ENCODE data around the gene PANK4.
A peak's percentile ranks its signal among the peaks of the same experiment; 100 is the strongest.
"Not testable (repeated sequence)": the region's sequence is repeated elsewhere in the genome, so short reads cannot be mapped to it uniquely, and the experiment has no call there.

Gene PANK4

GRCh38 chr1:2525920-2526823 is at the start of gene PANK4:
Gene PANK4, minus strand, starts transcription at chr1:2526596. Its CDS starts 9 bp downstream, at chr1:2526587.
- peak; percentile 93 for DNase-seq (ENCODE audit: low spot score)

- DNase-seq (ENCODE audit: low spot score), result no peak
Observed at GRCh38 chr1:2574350-2574749, 48.0 kb upstream of the PANK4 start.

- no peak for DNase-seq (ENCODE audit: low spot score)
Observed at GRCh38 chr1:2573250-2573920, 47.0 kb upstream of the PANK4 start.

- DNase-seq (ENCODE audit: low spot score), result no peak
Observed at GRCh38 chr1:2571348-2571747, 45.0 kb upstream of the PANK4 start.

DNA sequence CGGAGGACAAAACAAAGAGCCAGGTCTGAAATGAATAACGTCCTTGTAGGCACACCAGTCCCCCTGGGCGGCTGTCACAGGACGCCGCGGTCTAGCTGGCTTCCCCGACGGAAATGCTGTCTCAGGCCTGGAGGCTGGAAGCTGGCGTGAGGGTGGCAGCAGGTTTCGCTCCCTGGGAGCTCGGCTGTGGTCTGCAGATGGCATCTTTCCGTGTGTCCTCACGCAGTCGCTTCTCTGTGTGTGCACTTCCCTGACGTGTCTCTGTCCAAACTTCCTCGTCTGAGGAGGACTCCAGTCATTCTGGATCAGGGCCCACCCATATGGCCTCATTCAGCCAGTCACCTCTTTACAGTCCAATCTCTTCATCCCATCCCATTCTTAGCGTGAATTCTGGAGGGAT is 43.9 kb upstream of the PANK4 start:
- peak; percentile 22 for DNase-seq (ENCODE audit: low spot score)

DNA sequence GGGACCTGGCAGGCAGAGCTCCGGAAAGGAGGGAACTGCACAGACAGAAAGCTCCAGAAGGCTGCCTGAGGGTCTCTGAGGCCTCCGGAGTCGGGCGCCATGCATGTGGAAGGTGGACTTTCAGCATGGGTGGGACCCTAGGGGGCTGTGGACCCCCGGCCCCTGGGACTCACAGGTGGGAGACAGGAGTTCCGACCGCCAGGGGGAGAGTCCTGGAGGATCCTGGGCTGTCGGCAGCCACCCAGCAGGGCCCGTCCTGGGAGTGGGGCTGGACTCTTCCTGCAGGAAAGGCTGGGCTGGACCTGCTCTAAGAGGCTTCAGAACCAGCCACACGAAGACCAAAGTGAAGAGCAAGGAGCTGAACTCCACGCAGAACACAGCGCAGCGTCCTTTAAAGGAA is 43.3 kb upstream of the PANK4 start:
- DNase-seq (ENCODE audit: low spot score), result not testable (repeated sequence)

- DNase-seq (ENCODE audit: low spot score), result no peak
Observed at GRCh38 chr1:2569060-2569459, 42.7 kb upstream of the PANK4 start.

DNA sequence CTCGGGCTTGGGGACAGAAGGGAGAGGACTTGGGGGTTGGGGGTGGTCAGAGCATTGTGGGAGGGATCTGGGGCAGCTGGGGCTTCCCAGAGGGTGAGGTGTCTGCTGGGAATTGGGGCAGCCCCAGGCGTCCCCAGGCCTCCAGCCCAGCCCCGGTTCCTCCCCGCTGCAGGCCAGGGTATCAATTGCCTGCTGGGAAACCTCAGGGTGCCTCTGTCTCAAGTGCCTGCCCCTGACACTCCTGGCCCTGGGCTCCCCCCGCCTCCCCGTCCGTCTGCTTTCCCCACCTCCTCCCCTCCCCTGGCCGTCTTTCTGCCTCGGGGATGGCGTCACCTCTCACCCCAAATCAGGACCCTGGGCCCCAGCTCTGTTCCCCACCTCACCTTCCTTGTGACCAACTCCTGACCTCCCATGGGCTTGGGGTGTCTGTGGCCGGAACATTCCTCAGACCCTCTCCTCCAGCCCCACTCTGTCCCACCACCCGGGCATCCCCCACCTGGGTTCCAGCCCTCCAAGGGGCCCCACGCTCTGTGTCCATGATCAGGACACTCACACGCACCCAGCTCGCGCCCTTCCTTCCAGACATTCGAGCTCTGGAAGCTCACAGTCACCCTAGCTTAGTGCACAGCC is 41.9 kb upstream of the PANK4 start:
- DNase-seq (ENCODE audit: low spot score), result not testable (repeated sequence)

DNA sequence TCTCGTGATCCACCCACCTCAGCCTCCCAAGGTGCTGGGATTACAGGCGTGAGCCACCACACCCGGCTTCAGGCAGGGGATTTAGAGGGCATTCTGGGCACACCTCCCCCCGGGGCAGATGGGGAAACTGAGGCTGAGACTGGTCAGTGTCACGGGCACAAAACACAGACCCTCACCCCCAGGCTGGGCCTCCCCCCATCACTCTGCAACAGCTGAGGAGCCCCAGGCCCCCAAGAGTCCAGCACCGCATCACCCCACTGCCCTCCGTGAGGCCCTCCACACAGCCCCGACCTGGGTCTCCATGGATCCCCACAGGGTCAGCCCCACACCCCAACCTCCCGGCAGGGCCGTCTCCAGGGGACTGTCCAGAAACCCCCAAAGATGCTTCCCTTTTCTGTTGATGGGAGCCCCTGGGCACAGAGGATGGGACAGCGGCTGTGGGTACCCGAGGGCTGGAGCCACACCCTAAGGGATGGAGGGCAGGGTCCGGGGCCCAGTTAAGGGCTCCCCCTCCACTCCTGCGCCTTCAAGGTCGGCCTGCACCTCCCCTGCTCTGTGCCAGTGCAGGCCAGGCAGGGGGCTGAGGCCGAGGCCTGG is 40.8 kb upstream of the PANK4 start:
- DNase-seq (ENCODE audit: low spot score), result no peak

DNA sequence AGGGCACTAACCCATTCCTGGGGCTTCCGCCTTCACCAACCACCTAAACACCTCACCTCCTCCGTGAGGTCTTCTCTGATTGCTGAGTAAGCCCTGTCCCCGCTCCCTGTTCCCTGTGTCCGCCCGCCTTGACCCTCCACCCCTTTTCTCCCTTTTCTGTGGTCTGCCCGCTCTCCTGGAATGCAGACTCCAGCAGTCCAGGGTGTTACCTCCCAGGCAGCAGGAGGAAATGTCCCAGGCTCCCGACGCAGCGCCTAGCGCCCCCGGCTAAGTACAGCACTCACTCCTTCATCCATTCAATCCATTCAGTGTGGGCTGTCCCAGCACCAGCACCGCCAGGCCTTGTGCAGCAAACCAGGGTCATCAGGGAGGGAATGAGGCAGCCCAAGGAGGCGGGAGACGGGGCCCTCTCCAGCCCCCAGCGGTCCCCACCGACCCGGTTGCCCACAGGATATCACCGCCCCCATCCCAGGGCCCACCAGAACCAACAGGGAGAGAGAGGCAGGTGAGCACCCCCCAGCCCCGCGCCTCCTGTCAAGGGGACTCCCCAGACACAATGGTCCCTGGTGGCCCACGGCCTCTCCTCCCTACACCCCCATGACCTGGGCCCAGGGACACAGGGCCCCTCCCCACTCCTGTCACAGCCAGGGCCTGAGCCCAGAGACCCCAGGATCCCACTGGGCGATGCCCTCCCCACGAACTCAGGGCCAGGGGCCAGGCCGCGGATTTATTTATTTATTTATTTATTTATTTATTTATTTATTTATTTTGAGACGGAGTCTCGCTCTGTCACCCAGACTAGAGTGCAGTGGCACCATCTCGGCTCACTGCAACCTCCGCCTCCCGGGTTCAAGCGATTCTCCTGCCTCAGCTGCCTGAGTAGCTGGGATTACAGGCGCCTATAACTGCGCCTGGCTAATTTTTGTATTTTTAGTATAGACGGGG is 40.0 kb upstream of the PANK4 start:
- no peak for DNase-seq (ENCODE audit: low spot score)

GRCh38 chr1:2564815-2565374 is 38.5 kb upstream of the PANK4 start:
- DNase-seq (ENCODE audit: low spot score), result no peak

- no peak for DNase-seq (ENCODE audit: low spot score)
Observed at GRCh38 chr1:2564006-2564814, 37.8 kb upstream of the PANK4 start.

DNA sequence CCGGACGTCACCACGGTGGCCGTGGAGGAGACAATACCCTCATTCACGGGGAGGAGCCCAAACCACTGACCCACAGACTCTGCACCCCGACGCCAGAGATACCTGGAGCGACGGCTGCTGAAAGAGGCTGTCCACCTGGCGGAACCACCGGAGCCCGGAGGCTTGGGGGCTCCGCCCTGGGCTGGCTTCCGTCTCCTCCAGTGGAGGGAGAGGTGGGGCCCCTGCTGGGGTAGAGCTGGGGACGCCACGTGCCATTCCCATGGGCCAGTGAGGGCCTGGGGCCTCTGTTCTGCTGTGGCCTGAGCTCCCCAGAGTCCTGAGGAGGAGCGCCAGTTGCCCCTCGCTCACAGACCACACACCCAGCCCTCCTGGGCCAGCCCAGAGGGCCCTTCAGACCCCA is 36.8 kb upstream of the PANK4 start:
- DNase-seq (ENCODE audit: low spot score), result no peak

DNA sequence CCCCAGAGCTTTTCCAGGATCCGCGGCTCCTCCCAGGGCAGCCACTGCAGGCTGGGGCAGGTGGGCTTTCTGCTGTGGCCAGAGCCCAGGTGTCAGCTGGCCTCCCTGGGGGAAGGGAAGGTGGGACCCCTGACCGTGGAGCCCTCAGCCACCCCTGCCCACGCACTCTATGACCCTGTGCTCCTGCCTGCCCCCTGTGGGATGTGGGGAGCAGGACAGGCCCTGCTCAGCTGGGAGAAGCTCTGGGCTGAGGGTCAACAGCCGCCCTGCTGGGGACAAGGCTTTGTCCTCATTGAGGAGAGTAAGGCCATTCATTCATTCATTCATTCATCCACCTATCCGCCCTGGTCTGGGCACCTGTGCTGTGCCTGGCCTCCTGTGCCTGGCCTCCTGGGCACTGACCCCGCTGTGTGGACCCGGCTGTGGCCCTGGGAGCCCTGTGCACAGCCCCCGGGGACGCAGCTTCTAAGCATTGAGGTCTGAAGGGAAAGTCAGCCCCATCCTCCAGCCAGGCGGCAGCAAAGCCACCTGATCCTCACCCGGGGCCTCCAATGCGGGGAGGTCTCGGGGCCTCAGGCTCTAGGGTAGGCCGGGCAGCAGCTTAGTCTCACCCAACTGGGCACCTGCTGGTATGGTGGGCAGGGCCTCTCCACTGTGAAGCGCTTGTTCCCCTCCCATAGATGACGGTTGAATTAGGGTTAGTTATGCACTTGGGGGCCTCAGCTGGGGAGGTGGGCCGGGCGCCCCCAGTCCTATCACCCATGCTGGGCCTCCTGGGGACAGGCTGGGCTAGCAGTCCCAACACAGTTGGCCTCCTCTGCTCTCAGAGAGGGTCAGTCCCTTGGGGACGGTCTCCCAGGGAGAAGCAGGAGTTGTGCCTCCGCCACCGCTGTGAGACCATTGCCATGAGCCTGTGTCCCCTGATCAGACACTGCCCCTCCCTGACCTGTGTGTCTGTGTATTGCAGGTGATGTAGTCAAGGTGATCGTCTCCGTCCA is 35.8 kb upstream of the PANK4 start:
- DNase-seq (ENCODE audit: low spot score), result no peak

DNA sequence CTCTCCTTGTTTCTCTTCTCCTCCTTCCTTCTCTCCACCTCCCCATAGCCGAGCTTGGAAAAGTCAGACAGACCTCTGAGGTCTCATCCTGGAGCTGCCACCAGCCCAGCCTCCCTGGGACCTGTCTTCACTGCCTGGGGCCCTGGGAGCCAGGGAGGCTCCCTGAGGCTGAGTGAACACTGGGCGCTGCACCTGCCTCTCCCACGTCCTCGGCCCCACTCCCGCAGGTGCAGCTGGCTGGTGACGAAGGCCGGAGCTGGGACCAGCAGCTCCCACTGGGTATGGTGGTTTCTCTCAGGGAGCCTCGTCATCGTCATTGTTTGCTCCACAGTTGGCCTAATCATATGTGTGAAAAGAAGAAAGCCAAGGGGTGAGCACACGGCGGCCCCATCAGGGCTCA is 35.0 kb upstream of the PANK4 start:
- DNase-seq (ENCODE audit: low spot score), result no peak

DNA sequence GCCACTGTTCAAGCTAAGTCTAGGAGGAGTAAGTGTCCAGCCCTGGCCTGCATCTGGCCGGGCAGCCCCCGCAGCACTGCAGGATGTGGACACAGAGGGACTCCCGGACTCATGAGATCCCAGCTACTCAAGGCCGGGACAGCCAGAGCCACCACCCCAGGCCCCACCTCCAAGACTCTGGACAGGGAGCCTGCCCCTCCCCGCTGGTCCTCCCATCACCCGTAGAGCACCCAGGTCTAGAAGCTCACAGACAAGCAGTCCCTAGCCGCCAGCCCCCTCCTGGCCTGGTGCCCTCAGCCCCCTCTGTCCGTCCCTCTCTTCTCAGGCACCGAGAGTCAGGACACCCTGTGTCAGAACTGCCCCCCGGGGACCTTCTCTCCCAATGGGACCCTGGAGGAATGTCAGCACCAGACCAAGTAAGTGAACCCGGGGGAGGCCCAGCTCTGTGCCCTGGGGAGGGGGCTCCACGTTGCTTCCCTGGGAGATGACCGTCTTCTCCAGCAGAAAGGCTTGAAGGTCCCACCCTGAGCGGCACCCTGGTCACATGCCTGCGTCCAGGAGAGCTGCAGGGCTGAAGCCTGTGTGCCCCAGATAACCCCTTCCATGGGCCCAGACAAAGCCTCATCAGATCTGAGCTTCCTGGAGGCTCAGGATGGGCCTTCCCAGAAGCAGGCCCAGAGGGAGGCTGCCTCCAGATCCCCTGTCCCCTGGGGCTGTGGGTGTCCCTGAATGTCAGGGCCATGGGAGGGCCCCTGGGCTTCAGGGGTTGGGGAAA is 34.1 kb upstream of the PANK4 start:
- no peak for DNase-seq (ENCODE audit: low spot score)

GRCh38 chr1:2559509-2560298 is 33.3 kb upstream of the PANK4 start:
- no peak for DNase-seq (ENCODE audit: low spot score)

All from cerebellar cortex (tissue), 1 donor.